Measurements from ENCODE around the gene MLPH.

MLPH gene

GRCh38 chr2:237514474-237515130 is 27.6 kb downstream of the MLPH start:
- no peak for TF ChIP-seq CTCF (IDR thresholded peaks at IDR 0.05; ENCODE audit: low read depth, low read length)
- H3K4me3 ChIP-seq (replicated peaks in 1 of 2; ENCODE audit: low read depth in 2 of 2, low read length in 2 of 2) = no peak overlapping the region
- DNase-seq (ENCODE audit: low read depth in 2 of 2) = no peak

GRCh38 chr2:237515166-237515565 is 28.1 kb downstream of the MLPH start:
- TF ChIP-seq CTCF (IDR thresholded peaks at IDR 0.05; ENCODE audit: low read depth, low read length) = no peak
- H3K4me3 ChIP-seq (replicated peaks in 1 of 2; ENCODE audit: low read depth in 2 of 2, low read length in 2 of 2) = no peak overlapping the region
- no peak for DNase-seq (ENCODE audit: low read depth in 2 of 2)

- no peak for DNase-seq (ENCODE audit: low read depth in 2 of 2)
- H3K4me3 ChIP-seq (replicated peaks in 1 of 2; ENCODE audit: low read depth in 2 of 2, low read length in 2 of 2) = no peak overlapping the region
- TF ChIP-seq CTCF (IDR thresholded peaks at IDR 0.05; ENCODE audit: low read depth, low read length) = no peak
These were observed 28.7 kb downstream of the MLPH start for GRCh38 chr2:237515621-237516275.

- TF ChIP-seq CTCF (IDR thresholded peaks at IDR 0.05; ENCODE audit: low read depth, low read length) = no peak
- H3K4me3 ChIP-seq (replicated peaks in 1 of 2; ENCODE audit: low read depth in 2 of 2, low read length in 2 of 2) = no peak overlapping the region
- no peak for DNase-seq (ENCODE audit: low read depth in 2 of 2)
These were observed 30.1 kb downstream of the MLPH start for GRCh38 chr2:237517163-237517562.

- no peak for DNase-seq (ENCODE audit: low read depth in 2 of 2)
- H3K4me3 ChIP-seq (replicated peaks in 1 of 2; ENCODE audit: low read depth in 2 of 2, low read length in 2 of 2) = no peak overlapping the region
- TF ChIP-seq CTCF (IDR thresholded peaks at IDR 0.05; ENCODE audit: low read depth, low read length) = no peak
These were observed 30.9 kb downstream of the MLPH start for GRCh38 chr2:237517990-237518389.

GRCh38 chr2:237519506-237520245 is 32.6 kb downstream of the MLPH start:
- no peak overlapping the region for H3K4me3 ChIP-seq (replicated peaks in 1 of 2; ENCODE audit: low read depth in 2 of 2, low read length in 2 of 2)
- DNase-seq (ENCODE audit: low read depth in 2 of 2) = no peak
- TF ChIP-seq CTCF (IDR thresholded peaks at IDR 0.05; ENCODE audit: low read depth, low read length) = no peak

All from cardiac fibroblast (primary cell).